ENCODE data around the gene PLA2G4E.

The PLA2G4E gene

DNA sequence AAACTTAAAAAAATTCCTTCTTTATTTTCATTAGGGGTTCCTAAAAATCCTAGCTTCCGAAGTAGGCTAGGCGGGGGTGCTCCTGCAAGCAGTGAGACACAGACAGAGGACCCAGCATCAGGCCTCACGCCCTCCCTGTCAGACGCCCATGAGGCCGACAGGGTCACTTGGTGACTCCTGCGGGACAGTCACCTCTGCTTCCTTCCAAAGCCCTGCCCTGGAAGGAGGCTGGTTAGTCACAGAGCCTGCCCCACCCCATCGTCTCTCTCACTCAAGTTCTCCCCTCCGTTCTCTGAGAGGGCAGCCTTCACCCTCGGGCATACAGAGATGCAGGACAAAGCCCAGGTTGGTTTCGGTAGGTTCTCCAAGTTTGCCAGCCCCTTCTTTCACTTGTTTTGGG is 87.1 kb downstream of the PLA2G4E start:
- no peak for DNase-seq (ENCODE audit: low read depth)

DNA sequence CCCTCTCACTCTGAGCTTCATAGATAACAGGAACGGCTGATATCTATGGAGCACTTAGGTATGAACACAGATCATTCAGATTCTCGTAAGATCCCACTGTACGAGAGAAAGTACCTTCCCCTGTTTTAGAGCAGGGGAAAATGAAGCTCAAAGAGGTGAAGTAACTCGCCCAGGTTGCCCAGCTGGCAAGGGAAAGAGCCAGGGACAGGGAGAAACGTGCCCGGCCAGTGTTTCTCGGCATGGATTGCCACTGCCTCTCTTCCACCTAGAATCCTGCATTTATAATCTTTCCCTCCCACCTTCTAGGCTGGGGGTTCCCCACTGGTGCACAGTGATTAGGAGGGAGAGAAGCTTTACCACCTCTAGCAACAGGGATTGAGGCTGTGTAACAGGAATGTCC is 87.5 kb downstream of the PLA2G4E start:
- DNase-seq (ENCODE audit: low read depth) = no peak

- DNase-seq (ENCODE audit: low read depth) = no peak
Observed at GRCh38 chr15:41932511-41933289, 88.1 kb downstream of the PLA2G4E start.

DNA sequence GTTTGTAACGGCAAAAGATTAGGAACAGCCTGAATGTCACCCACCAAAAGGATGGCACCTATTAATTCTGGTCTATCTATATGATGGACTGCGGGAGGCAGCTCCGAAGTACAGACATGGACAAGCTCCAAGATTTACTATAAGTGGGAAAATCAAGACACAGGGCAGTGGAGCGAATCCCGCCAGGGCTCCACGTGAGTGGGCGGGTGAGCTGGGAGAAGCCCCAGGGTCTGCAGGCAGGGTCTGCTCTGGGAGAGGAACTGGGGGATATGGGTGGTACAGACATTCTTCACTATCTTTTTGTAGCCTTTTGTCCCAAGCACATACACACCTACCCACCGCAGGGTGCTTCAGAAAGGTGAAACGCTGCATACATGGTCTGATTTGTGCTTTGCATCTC is 88.7 kb downstream of the PLA2G4E start:
- DNase-seq (ENCODE audit: low read depth) = no peak
